Measurements from ENCODE around the gene OR8U1.

GRCh38 chr11:56331861-56332491 is 43.4 kb upstream of the OR8U1 start:
- TF ChIP-seq EZH2 (IDR thresholded peaks at IDR 0.05; ENCODE audit: borderline replicate concordance, insufficient read depth, low read length, poor library complexity, severe bottlenecking) = no peak
- no peak for TF ChIP-seq POLR2AphosphoS5 (IDR thresholded peaks at IDR 0.05)
- no peak for TF ChIP-seq CTCF (IDR thresholded peaks at IDR 0.05; ENCODE audit: poor library complexity, severe bottlenecking)

All from neural cell (in vitro differentiated cells).